ENCODE results near the gene NOP56.
A peak's percentile ranks its signal among the peaks of the same experiment; 100 is the strongest.

Gene NOP56

GRCh38 chr20:2651772-2652723 lies at the start of gene NOP56:
NOP56 (plus strand) TSS chr20:2652632; CDS start chr20:2652661, 29 bp downstream.
- no peaks in the 10 kb centered on the region for H3K9me3 ChIP-seq (ENCODE audit: insufficient read depth, low read length, severe bottlenecking)
- peak within 1 kb of the TSS; percentile 75 to 86 for H3K4me3 ChIP-seq (ENCODE audit: low read depth in 1 of 2, low read length in 2 of 2)
- peaks cover 61% of the 10 kb centered on the region for H3K79me2 ChIP-seq (ENCODE audit: insufficient read depth, low read length)
- peak; percentile 86 for ATAC-seq (ENCODE audit: insufficient read depth, low read depth)
- peaks cover 44% of the 10 kb centered on the region for H4K20me1 ChIP-seq (ENCODE audit: insufficient read depth, low read length)
- peaks cover 41% of the 10 kb centered on the region for H3K36me3 ChIP-seq (ENCODE audit: insufficient read depth, low read length)
- peak within 1 kb of the TSS; percentile 96 for H3K27ac ChIP-seq (ENCODE audit: low read length)
- DNase-seq, result peak; percentile 95
- peak within 1 kb of the TSS; percentile 84 for H2AFZ ChIP-seq (ENCODE audit: low read depth, low read length)
- TF ChIP-seq EZH2 (IDR thresholded peaks at IDR 0.05; ENCODE audit: borderline replicate concordance, low read depth, low read length, severe bottlenecking) (no peak), CTCF (IDR thresholded peaks at IDR 0.05; ENCODE audit: borderline replicate concordance, extremely low read depth, low read length, poor library complexity, severe bottlenecking) (peak; percentile 6)
- peak within 1 kb of the TSS; percentile 85 for H3K4me2 ChIP-seq (ENCODE audit: insufficient read depth, low read length)
- peaks cover 47% of the 10 kb centered on the region for H3K4me1 ChIP-seq (ENCODE audit: insufficient read depth, low read length)
- H3K27me3 ChIP-seq (ENCODE audit: insufficient read depth, low read length, poor library complexity), result no peaks in the 10 kb centered on the region
- H3K9ac ChIP-seq (ENCODE audit: low read depth, low read length), result peak within 1 kb of the TSS; percentile 94

GRCh38 chr20:2602746-2603145 lies 49.7 kb upstream of the NOP56 start:
- H3K27me3 ChIP-seq (ENCODE audit: insufficient read depth, low read length, poor library complexity), result peaks cover 5% of the 10 kb centered on the region
- H3K79me2 ChIP-seq (ENCODE audit: insufficient read depth, low read length), result no peaks in the 10 kb centered on the region
- peaks cover 12% of the 10 kb centered on the region for H3K9me3 ChIP-seq (ENCODE audit: insufficient read depth, low read length, severe bottlenecking)
- H3K4me2 ChIP-seq (ENCODE audit: insufficient read depth, low read length), result no peak overlapping the region
- no peak for TF ChIP-seq CTCF (IDR thresholded peaks at IDR 0.05; ENCODE audit: borderline replicate concordance, extremely low read depth, low read length, poor library complexity, severe bottlenecking)
- no peak for TF ChIP-seq EZH2 (IDR thresholded peaks at IDR 0.05; ENCODE audit: borderline replicate concordance, low read depth, low read length, severe bottlenecking)
- no peak overlapping the region for H2AFZ ChIP-seq (ENCODE audit: low read depth, low read length)
- H4K20me1 ChIP-seq (ENCODE audit: insufficient read depth, low read length), result no peaks in the 10 kb centered on the region
- ATAC-seq (ENCODE audit: insufficient read depth, low read depth), result no peak
- H3K4me3 ChIP-seq (ENCODE audit: low read depth in 1 of 2, low read length in 2 of 2), result no peak overlapping the region
- no peaks in the 10 kb centered on the region for H3K4me1 ChIP-seq (ENCODE audit: insufficient read depth, low read length)
- no peak for DNase-seq
- H3K9ac ChIP-seq (ENCODE audit: low read depth, low read length), result no peak overlapping the region
- no peak overlapping the region for H3K27ac ChIP-seq (ENCODE audit: low read length)
- H3K36me3 ChIP-seq (ENCODE audit: insufficient read depth, low read length), result no peaks in the 10 kb centered on the region

GRCh38 chr20:2603816-2604505 lies 48.5 kb upstream of the NOP56 start:
- Histone ChIP-seq H2AFZ (ENCODE audit: low read depth, low read length) (no peak overlapping the region), H3K79me2 (ENCODE audit: insufficient read depth, low read length) (no peaks in the 10 kb centered on the region), H3K9ac (ENCODE audit: low read depth, low read length) (no peak overlapping the region), H3K4me1 (ENCODE audit: insufficient read depth, low read length) (no peaks in the 10 kb centered on the region), H3K27ac (ENCODE audit: low read length) (no peak overlapping the region), H3K36me3 (ENCODE audit: insufficient read depth, low read length) (no peaks in the 10 kb centered on the region), H4K20me1 (ENCODE audit: insufficient read depth, low read length) (no peaks in the 10 kb centered on the region), H3K9me3 (ENCODE audit: insufficient read depth, low read length, severe bottlenecking) (peaks cover 12% of the 10 kb centered on the region), H3K4me3 (ENCODE audit: low read depth in 1 of 2, low read length in 2 of 2) (no peak overlapping the region), H3K4me2 (ENCODE audit: insufficient read depth, low read length) (no peak overlapping the region), H3K27me3 (ENCODE audit: insufficient read depth, low read length, poor library complexity) (peaks cover 4% of the 10 kb centered on the region)
- TF ChIP-seq EZH2 (IDR thresholded peaks at IDR 0.05; ENCODE audit: borderline replicate concordance, low read depth, low read length, severe bottlenecking), result no peak
- no peak for TF ChIP-seq CTCF (IDR thresholded peaks at IDR 0.05; ENCODE audit: borderline replicate concordance, extremely low read depth, low read length, poor library complexity, severe bottlenecking)
- DNase-seq (no peak), ATAC-seq (ENCODE audit: insufficient read depth, low read depth) (no peak)
